DMS53 treated with DMSO at 0.1 percent for 48 hours (cell line): ENCODE data around the gene WFDC5.
"Not testable (repeated sequence)": the region's sequence is repeated elsewhere in the genome, so short reads cannot be mapped to it uniquely, and the experiment has no call there.

Experiments
- DNase-seq: peaks from one replicate; lab custom pipeline; 2025; ENCODE audit not compliant: unreplicated experiment; lab: John Stamatoyannopoulos, UW

The WFDC5 gene

DNA sequence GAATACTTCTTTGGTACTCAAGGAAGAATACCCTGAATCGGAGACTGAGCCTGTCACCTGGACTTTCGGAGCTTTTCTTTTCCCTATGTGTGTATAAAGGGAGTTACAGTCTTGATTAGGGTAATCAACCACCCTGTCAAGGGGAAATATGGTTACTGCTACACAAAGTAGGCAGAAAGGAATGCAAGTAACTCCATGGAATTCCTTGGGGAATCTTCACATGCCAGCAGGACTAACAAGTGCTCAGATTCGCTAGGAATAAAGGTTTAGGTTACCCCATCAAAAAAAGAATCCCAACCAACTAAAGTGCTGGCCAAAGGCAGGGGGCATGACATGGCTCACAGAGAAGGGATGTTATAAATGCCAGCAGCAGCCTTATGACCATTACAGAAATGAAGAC is 24.5 kb downstream of the WFDC5 start:
- no peak for DNase-seq

DNA sequence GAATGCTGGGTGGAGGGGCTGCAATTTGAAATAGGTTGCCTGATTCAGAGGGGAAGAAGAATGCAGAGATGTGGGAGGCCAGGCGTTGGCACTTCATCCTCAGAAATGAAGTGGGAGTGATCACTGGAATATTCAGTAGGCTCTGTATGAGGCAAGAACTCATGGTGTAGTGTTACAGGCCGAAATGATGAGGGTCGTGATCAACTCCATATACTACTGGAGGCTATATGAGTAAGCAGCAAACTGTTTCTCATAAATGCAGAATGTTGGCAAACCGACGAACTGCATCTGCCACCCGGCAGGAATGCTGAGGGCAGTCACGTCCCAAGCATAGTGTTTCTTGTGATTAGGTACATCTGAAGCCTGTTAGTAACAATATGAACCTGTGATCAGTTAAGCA is 26.7 kb downstream of the WFDC5 start:
- no peak for DNase-seq

DNA sequence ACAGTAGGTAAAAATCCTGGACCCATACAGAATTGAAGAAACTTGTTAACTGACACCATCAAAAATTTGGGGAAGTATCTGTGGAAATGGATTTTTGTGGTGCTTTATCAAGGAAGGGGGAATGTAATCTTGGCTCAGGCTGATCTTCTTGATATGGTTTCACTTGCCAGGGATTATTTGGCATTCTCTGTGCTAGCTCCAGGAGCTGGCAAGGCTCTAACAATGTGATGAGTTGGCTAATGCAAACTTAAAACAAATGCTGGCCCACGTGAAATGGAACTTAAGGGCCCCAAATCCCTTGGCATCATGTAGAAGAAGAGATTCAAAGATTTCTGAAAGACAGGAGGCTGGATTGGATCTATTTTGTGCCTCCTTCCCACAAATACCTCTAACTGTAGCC is 27.2 kb downstream of the WFDC5 start:
- DNase-seq: no peak

DNA sequence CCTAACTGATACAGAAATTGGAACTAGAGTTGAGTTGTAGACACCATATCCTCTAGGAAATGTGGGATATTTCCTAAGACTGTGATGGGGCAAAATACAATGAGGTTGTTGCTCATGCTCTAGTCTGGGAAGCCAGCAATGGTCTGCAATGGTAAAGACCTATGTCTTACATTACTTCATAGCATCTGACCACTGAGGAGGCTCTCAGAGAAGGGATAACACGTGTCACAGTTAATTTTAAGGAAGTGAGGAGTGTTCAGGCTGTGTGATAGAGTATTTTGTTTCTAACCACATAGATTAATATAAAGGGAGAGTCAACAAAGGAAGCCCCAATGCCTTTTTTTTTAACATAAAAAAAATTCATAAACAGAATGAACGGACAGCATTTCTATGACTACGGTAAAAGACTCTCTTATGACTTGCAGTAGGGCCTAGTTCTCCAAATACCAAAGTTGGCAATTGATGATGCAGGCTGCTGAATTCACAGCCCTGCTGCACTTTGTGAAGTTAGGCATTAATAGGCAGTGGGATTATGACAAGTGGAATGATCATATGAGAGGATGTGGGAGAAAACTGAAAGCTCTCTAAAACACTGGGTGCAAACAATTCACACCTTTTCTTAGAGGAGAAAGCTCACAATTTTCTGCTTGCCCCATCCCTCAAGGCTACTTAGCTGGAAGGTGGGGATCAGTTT is 27.7 kb downstream of the WFDC5 start:
- DNase-seq: no peak

DNA sequence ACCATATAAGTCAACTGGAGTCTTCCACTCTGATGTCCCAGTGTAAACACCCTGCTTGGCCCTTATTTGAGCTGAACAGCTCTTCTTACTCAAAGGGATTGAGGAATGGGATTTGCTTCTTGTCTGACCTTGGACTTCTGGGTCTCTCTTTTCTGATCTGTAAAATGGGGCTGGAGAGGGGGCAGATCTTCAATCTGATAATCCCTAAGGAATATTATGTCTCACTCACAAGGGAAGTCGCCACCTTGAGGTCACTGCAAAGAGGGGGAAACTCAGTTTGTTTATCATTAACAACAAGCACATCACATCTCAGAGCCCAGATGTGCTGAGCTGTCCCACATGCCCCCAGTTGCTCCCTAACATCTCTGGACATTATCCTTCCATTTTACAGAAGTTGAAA is 29.1 kb downstream of the WFDC5 start:
- DNase-seq: no peak

DNA sequence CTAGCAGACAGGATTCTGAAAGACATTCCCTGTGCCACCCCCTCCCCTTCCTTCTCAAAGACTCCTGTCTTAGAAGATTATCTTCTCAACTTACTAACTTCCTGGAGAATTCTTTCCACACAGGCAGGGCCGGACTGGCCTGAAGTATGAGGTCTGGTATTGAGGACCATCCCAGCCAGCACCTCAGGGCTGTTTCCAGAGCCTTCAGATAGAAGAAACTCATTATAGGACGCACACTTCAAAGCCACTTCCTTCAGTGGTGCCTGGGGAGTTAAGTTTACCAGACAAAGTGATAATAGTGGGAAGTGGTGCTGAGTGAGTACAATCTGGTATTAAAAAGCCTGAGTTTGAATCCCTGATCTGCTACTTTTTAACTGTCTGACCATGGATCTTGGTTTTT is 29.7 kb downstream of the WFDC5 start:
- DNase-seq: no peak

DNA sequence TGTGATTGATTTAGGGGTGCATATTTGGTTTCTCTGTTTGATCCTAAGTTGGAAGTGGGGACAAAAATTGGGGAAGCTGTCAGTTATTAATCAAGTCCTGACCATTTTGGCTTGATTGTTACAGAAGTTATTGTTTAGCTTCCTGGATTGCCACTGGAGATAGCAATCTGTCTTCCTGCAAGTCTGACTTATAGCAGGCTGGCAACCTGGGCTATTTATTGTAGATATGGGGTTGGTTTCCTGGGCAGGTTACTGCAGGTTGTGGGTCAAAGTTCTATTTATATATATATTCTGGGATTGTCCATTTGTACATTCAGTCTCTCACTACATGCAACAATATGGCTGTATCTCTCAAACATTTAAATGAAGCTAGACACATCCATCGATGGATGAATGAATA is 31.8 kb downstream of the WFDC5 start:
- DNase-seq: no peak

DNA sequence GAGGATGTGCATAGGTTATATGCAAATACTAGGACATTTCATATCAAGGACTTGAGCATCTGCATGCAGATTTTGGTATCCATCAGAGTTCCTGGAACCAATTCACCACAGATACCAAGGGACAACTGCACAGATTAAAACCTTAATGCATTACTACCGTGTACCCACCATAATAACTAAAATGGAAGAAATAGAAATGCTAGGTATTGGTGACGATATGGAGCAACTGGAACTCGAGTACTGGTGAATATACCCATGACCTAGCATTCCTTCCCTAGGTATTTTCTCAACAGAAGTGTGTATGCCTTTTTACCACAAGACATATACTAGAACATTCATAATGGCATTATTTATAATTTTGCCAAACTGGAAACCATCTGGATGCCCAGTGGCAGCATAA is 32.5 kb downstream of the WFDC5 start:
- DNase-seq: no peak

DNA sequence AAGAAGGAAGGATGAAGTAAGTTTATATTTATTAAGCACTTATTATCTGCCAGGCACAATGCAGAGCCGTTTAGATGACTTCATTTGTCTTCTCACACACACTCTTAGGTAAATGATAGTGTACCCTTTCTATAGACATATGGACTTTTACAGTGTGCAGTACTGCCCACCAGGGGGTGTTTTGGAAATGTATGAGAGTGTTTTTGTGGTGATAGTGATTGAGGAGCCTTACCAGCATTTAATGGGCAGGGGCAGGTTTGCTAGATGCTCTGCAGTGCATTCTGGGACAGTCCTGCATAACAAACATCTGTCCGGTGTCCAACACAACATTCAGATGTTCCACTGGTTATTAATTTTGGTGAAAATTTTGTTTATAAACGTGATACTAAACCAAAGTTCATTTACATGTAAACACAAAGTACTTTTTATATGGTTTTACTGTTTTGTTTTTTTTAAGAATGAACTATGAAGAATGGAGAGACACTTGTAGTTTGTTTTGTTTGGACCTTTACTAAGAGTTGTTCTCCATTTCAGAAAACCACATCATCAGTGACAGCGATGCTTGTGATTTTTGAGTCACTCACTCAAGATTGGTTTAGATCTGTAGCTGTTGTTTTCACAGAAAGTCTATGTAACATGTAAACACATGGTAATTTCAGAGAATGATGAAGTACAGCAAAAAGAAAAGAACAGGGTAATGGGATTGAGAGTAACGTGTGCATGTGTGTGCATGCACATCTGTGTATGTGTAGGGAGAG is 33.9 kb downstream of the WFDC5 start:
- no peak for DNase-seq

DNA sequence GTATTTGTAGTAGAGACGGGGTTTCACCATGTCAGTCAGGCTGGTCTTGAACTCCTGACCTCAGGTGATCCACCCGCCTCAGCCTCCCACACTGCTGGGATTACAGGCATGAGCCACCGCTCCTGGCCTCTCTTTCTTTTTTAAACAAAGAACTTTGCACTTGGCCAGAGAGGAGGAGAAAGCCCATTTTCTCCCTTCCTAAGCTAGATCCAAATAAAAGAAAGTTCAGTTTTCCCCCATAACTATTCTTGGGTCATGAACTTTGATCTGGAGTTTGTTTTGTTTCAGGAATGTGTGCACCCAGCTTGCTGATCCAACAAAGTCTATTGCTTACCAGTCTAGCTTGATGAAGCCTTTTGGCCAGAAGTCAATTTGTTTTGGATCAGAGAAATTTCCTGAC is 37.4 kb downstream of the WFDC5 start:
- no peak for DNase-seq

DNA sequence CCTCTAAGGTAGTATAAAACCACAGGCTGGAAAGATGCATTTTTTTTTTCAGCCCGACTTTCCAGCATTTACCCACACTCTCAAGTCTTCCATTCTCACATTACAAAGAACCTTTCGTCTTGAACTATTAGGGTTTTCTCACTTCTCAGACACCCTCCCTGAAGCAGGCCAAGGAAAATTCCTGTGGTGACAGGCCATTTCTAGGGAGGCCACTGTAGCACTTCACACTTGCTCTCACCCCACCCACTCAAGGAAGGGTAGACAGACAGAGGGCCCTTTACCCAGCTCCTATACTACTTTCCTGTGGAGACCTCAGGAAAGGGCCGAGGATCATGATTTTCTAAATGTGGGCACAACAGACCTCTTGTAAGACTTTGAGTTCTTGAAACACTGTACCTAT is 41.8 kb downstream of the WFDC5 start:
- no peak for DNase-seq

DNA sequence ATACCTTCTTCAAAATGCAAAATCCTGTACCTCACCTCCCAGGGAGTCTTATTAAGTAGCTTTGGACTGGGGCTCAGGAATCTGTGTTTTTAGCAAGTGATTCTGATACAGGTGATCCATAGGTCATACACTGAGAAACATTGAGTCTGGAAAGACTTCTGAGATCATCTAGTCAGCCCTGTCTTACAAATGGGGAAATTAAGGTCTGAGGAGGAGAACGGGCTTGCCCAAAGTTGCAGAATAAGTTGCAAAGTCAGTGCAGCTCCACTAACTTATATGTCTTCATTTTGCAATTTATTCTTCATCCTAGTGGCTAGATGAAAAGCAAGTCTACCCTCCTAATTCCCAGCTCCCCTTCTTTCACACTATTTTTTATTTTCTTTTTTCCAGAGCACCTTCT is 42.9 kb downstream of the WFDC5 start:
- no peak for DNase-seq

DNA sequence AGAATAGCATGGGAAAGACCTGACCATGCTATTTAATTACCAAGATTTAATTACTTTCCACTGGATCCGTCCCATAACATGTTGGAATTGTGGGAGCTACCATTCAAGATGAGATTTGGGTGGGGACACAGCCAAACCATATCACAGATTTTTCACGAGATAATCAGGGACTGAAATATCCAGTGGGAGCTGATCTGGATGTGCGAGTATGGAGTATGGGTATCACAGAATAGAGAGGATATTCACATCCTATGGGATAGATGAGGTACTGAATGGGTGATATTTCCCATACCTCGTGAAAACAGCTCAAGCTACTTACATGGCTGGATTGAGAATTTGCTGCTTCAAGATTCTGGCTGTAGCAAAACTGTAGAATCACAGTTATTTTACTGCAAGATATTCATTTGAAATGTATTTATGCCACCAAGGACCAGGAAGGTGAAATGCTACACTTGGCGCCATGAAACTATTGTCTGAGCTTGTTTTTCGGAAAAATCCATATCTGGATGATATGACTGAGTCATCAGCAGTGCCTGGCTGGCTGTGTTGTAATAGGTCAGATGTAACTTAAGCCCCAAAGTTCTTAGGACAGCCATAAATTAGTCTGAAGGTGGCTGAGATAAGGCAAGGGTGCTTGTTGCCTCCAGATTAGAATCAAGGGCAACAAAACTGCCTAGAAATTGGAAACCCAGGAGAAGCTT is 43.9 kb downstream of the WFDC5 start:
- DNase-seq: no peak

DNA sequence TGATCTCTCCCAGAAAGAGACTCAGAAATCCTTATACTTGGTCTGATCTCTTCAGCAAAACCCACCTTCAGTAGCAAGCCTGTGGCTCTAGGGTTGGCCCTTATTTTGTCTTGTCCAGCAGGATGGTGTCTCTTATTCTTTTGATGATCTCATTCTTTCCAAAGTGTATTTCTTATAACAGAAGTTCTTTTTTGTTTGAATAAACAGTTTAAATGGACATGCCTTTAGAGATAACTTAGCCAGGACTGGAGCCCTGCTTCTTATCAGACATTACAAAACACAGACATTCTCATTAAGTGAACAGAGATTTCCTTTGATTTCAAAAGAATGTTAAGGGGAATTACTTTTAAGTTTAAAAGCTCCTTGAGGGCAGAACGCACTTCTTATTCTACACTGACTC is 45.7 kb downstream of the WFDC5 start:
- no peak for DNase-seq

DNA sequence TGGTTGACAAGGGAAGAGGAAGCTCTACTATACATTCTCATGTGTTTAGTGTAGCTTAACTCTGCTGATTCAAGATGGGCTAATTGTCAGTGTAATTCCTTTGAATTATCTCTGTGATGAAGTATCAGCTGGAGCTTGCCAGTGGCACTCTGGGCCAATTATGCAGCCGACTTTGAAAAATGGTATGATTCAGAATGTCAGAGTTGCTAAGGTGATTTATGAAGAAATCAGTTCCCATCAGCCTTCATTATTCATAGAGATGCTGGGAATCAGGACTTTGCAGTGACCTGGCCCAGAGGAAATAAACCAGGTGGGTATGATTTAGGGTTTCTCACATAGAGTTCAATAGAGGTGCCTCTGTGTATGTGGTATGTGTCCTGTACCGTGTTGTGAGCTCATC is 47.4 kb downstream of the WFDC5 start:
- no peak for DNase-seq

DNA sequence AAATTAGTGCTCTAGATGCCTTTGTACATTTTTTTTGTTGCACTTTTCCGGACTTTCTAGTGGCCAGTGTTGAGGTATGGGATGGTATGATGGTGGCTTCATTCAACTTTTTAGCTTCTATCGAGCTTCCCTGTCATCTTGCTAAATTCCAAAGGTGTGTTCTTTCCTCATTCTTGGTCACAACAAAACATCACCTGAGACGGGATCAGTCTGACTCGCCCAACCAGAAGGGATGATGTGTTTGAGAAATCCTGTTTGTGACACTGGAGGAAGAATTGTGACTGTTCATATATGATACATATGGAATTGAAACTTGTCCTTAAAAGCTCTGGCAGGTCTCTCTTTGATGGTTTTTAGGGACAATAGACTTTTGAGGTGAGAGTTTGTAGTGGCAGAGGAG is 47.9 kb downstream of the WFDC5 start:
- no peak for DNase-seq

DNA sequence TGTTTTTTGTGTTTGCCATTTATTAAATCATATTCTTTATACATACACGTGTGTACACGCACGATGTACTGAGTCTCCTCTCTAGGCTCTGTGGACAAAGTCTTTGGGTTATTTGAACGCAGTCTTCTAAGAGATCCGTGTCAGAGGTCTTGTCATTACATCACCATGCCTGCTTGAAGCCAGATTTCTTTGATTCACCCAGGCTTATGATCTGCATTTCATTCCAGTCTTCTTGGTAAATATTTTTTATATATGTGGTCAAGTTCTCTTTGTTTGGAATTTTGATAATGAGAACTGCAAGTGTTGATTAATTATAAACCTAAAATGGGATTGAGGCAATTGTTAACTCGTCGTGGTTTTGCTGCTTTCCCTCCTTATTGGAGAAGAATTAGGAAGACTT is 48.6 kb downstream of the WFDC5 start:
- no peak for DNase-seq

DNA sequence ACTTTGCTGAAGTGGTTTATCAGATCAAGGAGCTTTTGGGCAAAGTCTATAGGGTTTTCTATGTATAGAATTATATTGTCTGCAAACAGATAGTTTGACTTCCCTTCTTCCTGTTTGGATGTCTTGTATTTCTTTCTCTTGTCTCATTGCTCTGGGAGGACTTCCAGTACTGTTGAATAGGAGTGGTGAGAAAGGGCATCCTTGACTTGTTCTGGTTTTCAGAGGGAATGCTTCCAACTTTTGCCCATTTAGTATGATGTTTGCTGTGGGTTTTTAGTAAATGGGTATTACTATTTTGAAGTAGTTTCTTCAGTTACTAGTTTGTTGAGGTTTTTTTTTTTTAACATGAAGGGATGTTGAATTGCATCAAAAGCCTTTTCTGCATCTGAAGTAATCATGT is 50.2 kb downstream of the WFDC5 start:
- no peak for DNase-seq

DNA sequence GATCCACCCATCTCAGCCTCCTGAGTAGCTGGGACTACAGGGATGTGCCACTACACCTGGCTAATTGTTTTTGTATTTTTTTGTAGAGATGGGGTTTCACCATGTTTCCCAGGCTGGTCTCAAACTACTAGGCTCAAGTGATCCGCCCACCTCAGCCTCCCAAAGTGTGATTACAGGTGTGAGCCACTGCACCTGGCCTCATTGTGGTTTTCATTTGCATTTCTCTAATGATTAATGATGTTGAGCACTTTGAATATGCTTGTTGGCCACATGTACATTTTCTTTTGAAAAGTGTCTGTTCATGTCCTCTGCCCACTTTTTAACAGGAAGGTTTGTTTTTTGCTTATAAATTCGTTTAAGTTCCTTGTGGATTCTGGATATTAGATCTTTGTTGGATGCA is 51.9 kb downstream of the WFDC5 start:
- DNase-seq: not testable (repeated sequence)

DNA sequence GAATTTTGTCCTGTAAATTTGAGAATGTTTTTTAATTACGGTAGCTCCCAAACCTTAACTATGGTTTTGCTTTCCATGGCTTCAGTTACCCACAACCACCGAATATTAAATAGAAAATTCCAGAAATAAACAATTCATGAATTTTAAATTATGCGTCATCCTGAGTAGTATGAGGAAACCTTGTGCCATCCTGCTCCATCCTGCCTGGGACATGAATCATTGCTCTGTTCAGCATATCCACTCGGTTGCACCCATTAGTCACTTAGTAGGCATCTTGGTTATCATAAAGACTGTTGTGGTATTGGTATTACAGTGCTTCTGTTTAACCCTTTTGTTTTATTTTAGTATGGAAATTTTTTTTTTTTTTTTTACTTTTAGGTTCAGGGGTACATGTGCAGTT is 53.7 kb downstream of the WFDC5 start:
- no peak for DNase-seq

DNA sequence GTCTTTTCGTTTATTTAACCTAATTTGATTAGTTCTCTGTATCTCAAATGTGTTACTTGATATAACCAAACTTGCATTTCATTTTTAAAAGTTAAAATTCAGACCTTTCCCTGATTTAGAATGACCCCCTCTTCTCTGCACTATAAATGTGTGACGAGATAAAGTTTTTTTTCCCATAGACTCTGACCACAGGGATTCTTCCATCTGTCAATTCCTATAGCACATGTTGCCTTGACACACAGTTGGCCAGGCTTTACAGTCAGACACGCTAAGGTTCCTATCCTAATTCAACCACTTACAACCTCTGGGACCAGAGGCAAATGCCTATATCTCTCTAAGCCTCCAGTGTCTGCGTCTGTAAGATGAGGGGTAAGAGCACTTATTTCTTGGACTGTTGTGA is 54.7 kb downstream of the WFDC5 start:
- no peak for DNase-seq
